ENCODE data around the gene ZNF441.

- TF ChIP-seq POLR2AphosphoS5 (IDR thresholded peaks at IDR 0.05) (no peak), CTCF (IDR thresholded peaks at IDR 0.05) (no peak), POLR2A (IDR thresholded peaks at IDR 0.05) (no peak)
Measured at GRCh38 chr19:11784356-11784755, 17.6 kb downstream of the ZNF441 start.
